GM18867 (cell line): Measurements from ENCODE around the gene CAV3.
"Not testable (repeated sequence)": the region's sequence is repeated elsewhere in the genome, so short reads cannot be mapped to it uniquely, and the experiment has no call there.

ENCODE experiments used
- ATAC-seq: cut with Tn5 transposase; IDR thresholded peaks from one replicate; pipeline ENCODE4 v1.9.1; 2021; ENCODE audit warnings: mild to moderate bottlenecking, moderate library complexity; ENCODE audit not compliant: unreplicated experiment

Gene CAV3

GRCh38 chr3:8733332-8734094 lies at the start of gene CAV3:
Gene CAV3, plus strand, starts transcription at chr3:8733802. Its CDS starts 75 bp downstream, at chr3:8733877.
- ATAC-seq, result no peak

- ATAC-seq, result not testable (repeated sequence)
Observed at GRCh38 chr3:8684992-8685391, 48.6 kb upstream of the CAV3 start.

GRCh38 chr3:8691295-8691694 lies 42.3 kb upstream of the CAV3 start:
- not testable (repeated sequence) for ATAC-seq

DNA sequence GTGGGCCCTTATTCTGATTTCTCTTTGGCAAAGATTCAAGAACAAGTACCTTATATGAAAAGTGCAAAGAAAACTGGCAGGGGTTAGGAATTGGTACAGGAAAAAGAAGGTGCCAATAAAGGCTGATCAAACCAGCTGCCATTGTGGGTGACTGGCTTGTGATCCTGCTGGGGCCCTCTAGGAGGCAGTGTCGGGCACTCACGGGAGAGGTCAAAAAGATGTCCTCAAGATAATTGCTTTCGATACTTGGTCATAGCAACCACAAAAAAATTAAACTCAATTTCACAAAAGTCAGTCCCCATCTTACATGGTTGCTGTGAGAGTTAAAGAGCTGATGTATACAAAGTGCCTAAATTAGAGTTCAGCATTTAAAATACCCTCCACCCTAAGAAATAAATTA lies 31.0 kb upstream of the CAV3 start:
- ATAC-seq, result no peak

GRCh38 chr3:8705575-8705974 lies 28.0 kb upstream of the CAV3 start:
- ATAC-seq, result no peak

DNA sequence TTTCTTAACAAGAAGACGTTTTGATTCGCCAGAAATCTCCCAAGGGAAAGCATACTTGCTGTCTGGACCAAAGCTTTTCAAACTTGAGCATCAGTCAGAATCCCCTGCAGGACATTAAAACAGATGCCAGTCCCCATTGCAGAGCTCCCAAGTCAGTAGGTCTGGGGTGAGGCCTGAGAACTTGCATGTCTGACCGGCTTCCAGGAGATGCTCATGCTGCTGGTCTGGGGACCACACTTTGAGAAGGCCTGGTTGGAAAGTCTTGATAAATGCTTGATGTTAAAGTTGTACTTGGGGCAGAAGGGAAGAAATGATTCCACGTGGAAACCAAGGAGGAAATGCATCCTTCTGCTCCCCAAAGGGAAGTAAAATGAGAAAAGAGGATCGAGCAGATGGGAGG lies 24.3 kb upstream of the CAV3 start:
- no peak for ATAC-seq

DNA sequence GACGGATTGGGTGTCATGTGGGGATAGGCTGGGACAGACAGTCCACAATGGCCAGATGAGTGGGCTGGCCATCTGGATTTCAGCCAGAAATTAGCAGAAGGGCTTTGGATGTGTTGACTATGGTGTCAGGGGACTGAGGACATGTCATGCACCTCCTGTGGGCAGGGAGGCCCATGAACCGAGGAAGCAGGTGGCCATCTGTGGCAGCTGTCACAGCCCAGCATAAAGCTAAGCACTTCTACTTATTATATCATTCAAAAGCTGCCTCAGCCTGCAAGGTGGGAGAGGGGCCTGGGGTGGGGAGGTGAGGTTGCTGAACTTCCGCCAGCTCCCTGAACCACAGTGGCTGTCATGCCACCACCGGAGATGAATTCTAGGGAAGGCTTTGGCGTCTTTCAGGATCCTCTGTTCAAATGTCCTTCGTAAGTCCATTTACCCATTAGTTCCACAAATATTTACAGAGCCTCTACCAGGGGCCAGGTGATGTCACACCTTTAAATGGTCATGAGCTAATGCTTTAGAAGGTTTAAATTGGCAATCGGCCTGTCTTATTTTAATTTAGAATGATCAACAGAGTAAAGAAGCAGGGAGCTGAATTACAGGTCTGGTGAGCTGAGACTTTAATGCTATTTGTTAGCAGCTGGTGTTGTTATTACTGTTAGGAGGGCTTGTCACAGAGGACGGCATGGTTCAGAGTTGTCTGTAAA lies 23.6 kb upstream of the CAV3 start:
- no peak for ATAC-seq

DNA sequence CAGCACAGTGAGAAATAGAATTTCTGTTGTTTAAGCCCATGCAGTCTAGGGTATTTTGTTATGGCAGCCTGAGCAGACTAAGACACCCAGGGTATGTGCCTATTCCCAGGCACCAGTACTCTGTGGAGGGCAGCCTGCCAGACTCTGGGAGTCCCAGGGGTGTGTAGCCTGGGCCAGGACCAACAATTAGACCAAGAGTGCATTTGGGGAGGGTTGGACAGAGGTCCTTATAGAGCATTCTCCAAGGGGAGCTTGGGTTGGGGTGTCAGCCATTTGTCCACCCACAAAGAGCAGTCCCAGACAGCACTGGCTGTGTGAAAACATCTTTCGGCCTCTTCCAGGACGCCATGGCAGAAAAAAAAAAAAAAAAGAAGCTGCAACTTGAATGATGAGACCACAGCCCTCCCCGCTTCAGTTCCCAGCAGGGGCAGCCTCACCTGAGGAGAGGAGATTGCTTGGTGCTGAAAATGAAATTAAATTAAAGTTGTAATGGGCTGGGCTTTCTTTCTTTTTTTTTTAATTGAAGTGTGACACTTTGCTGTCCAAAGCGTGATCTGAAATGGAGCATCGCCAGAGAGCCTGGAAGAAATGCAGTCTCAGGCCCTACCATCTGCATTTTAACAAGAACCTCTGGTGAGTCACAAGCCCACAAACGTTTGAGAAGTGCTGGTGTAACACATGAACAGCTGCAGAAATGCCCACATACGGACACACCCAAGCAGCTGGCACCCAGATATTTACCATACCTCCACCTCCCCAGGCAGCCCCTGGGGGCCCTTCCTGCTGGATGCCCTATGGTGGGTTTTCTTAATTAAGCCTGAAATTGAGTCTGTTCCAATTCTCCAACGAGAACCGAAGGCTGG lies 21.3 kb upstream of the CAV3 start:
- no peak for ATAC-seq

GRCh38 chr3:8712908-8713255 lies 20.7 kb upstream of the CAV3 start:
- ATAC-seq, result no peak

GRCh38 chr3:8713901-8714759 lies 19.5 kb upstream of the CAV3 start:
- no peak for ATAC-seq

GRCh38 chr3:8715757-8716156 lies 17.8 kb upstream of the CAV3 start:
- ATAC-seq, result not testable (repeated sequence)

DNA sequence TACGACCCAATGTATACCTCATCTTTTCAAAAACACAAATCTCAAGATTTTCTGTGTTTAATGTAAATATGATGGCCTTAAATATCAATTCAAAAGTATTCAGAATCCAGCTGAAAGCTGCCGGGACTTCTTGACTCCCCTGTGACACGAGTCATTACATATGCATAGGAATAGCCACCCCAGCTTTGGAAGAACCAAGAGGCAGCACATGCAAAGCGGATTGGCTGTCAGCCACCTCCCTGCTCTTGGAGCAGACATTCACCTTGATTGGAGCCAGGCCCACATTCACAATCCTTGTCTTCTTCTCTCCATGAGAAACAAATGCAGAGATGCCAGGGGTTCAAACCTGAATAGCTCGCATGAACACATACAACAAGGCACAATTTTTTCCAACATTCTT lies 10.8 kb upstream of the CAV3 start:
- no peak for ATAC-seq

GRCh38 chr3:8723612-8724011 lies 10.0 kb upstream of the CAV3 start:
- no peak for ATAC-seq

GRCh38 chr3:8724108-8724752 lies 9.4 kb upstream of the CAV3 start:
- ATAC-seq, result no peak

DNA sequence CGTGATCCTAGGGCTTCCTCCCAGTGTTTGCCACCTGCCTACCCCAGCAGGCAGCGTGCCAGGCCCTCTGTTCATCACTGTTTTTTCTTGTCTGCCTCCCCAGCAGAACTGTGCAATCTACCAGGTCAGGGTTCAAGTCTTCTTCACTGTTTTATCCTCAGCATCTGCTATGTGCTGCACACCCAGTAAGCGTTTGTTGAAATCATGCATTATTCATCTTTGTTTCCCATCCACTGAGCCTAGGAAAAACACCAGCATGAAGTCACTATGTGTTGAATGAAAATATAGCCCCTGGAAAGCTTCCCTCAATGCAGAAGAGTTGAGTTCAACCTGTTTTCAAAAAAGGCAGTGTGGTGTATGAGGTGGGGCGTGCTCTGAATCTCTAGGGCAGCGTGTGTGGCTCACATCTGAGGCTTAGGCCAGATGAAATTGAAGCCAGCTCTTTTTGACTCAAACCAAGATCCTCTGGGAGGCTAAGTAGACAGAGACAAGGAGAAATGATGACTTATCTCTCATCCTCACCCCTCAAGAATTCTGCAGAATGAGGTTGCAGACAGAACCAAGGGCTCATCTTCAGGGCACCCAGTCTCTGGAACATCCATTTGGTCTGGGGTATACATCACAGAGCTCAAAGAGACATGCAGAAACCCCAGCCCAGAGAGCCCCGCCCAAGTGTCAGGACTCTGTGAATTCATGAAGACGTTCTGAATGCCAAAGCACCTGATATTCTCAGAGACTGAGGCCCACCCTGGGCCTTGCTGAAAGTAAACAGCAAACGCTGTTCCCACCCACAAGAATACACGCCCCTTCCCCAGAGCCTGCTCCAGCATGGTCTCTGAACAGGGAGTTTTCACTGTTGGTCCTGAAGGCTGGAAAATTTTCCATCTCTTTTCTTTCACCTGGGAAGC lies 5.7 kb upstream of the CAV3 start:
- no peak for ATAC-seq

GRCh38 chr3:8729479-8729878 lies 4.1 kb upstream of the CAV3 start:
- no peak for ATAC-seq

- no peak for ATAC-seq
Observed at GRCh38 chr3:8730656-8731055, 2.9 kb upstream of the CAV3 start.

- no peak for ATAC-seq
Observed at GRCh38 chr3:8732413-8732812, 1.2 kb upstream of the CAV3 start.
